Heart left ventricle (tissue), 16 donors: ENCODE data around the gene PIM1. TPM values are rescaled to one million over a fixed set of nuclear protein-coding genes. Genes with fewer than 3 reads are reported as not detected.
A peak's percentile ranks its signal among the peaks of the same experiment; 100 is the strongest.

Experiments
- ATAC-seq, 4 donors: fragments of 200-7000 bp; cut with Tn5 transposase; one replicate each; pipeline ENCODE4 v1.9.1; 2020 to 2022; ENCODE audit warnings: moderate library complexity in 4 of 4, mild to moderate bottlenecking in 3 of 4, moderate number of reproducible peaks in 1 of 4
- DNase-seq, 5 donors: peaks; one replicate each; pipeline ENCODE4 v3.0.0-alpha.2; 2020
- H3K27ac ChIP-seq, 12 donors: fragments of 200-600 bp; sonication (generic) in 4 of 12; one replicate each; pipeline versions ENCODE4 v1.5.0 to v1.8.0; 2016 to 2022; ENCODE audit warnings: mild to moderate bottlenecking in 2 of 12
- H3K27me3 ChIP-seq, 9 donors: fragments of 200-600 bp; sonication (generic) in 2 of 9; one replicate each; pipeline versions ENCODE4 v1.5.1 to v1.8.0; 2016 to 2022; ENCODE audit warnings: mild to moderate bottlenecking in 3 of 9
- H3K36me3 ChIP-seq, 9 donors: fragments of 200-600 bp; sonication (generic) in 2 of 9; one replicate each; pipeline versions ENCODE4 v1.5.0 to v1.8.0; 2018 to 2022; ENCODE audit warnings: mild to moderate bottlenecking in 2 of 9
- H3K4me1 ChIP-seq, 12 donors: fragments of 200-600 bp; sonication (generic) in 4 of 12; one replicate each; pipeline versions ENCODE4 v1.5.0 to v1.8.0; 2016 to 2022; ENCODE audit warnings: mild to moderate bottlenecking in 3 of 12
- H3K4me3 ChIP-seq, 12 donors: fragments of 200-600 bp; sonication (generic) in 4 of 12; one replicate each; pipeline versions ENCODE4 v1.5.0 to v1.8.0; 2017 to 2022; ENCODE audit warnings: mild to moderate bottlenecking in 9 of 12, moderate library complexity in 4 of 12
- H3K9me3 ChIP-seq, 12 donors: fragments of 200-600 bp; sonication (generic) in 4 of 12; one replicate each; pipeline versions ENCODE4 v1.5.0 to v1.8.0; 2016 to 2022; ENCODE audit warnings: mild to moderate bottlenecking in 1 of 12
- CTCF ChIP-seq, 12 donors: fragments of 200-600 bp; sonication (generic) in 4 of 12; IDR thresholded peaks; one replicate each; pipeline versions ENCODE4 v1.5.0 to v1.8.0; 2018 to 2022; ENCODE audit warnings: antibody characterized with exemption in 12 of 12, mild to moderate bottlenecking in 5 of 12
- POLR2A ChIP-seq, 2 donors: fragments of 450-650 bp; IDR thresholded peaks; one replicate each; pipeline ENCODE4 v1.6.1; 2017; ENCODE audit warnings: antibody characterized with exemption in 2 of 2, mild to moderate bottlenecking in 2 of 2, moderate library complexity in 2 of 2
- WGBS, 4 donors: extraction: QIAGEN DNeasy Blood & Tissue Kit in 2 of 4; methylation state at CpG; one replicate each; pipeline versions ENCODE4 v1.1.5 to v1.1.7; 2013 to 2018; 5-methylcytosine and 5-hydroxymethylcytosine counted together
- intact Hi-C, 10 donors: fragments of 100-400 bp; cut with DNase I; formaldehyde crosslinking; loops; one replicate each; pipeline versions ENCODE4 v1.11.1 to v1.14.2; 2022
- polyA plus RNA-seq, 2 donors: library from polyadenylated mRNA; stranded (reverse); fragments of 200-250 nt; gene quantifications; one replicate each; pipeline ENCODE4 v1.2.3, GENCODE V29; 2013
- total RNA-seq, 9 donors: library from RNA; depleted of rRNA in 2 of 9; stranded (reverse); fragments of >200 nt in 2 of 9; fragmentation: NEBNext Ultra II Directional in 3 of 9; extraction: Animal tissue kit (Norgen Biotek cat#: 25700) in 3 of 9; gene quantifications; one replicate each; pipeline versions ENCODE4 v1.1.0 to v1.2.4, GENCODE V29; 2016 to 2023
- donor health status: ischemic (EF 13 %, LVEDD 7.1; RV severe dilation, severe dysfunction).
- donor health status: healthy with polysubstance abuse.
- donor health status: DM: no; HTN: yes; CAD: no.
- donor health status: DM: no; HTN: no; CAD: no.
- donor health status: ischemic (EF 25% LVEDD 6.9; RV normal size, moderate dysfunction).
- donor health status: ischemic (EF 25% LVEDD 5.7; RV mildly dilated, moderate dysfunction).
- donor health status: healthy.
- donor health status: DM: yes; HTN: yes; CAD: no.
- donor health status: ischemic (EF 35%, LVEDD 5.7; RV mildly dilated, moderate dysfunction).
- donor health status: nonischemic (EF 11% LVEDD 7.7; RV severe dilation, severe dysfunction).
- donor health status: DM: yes; HTN: yes; CAD: no.
- donor health status: PGD.
- donor health status: ischemic (EF 29% LVEDD 5.4; RV normal size, mild dysfunction).
- donor health status: nonischemic (EF 23%, LVEDD 6.1; RV moderate dilation, normal function).

The PIM1 gene
- total and polyA plus RNA-seq, 11 donors = 7.0 to 81.8 (median 16.0) TPM

DNA sequence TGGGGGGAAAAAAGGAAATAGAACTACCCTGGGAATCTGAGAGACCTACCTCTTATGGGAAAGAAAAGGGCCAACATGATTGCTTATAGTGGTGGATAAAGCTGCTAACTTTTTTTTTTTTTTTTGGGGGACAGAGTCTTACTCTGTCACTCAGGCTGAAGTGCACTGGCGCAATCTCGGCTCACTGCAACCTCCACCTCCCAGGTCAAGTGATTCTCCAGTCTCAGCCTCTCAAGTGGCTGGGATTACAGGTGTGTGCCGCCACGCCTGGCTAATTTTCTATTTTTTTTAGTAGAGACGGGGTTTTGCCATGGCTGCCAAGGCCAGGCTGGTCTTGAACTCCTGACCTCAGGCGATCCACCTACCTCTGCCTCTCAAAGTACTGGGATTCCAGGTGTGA lies 48.1 kb downstream of the PIM1 start:
- no peak for DNase-seq
- no peaks in the 10 kb centered on the region for H3K36me3 ChIP-seq
- no peaks in the 10 kb centered on the region for H3K9me3 ChIP-seq
- WGBS, 4 donors = 93 to 98% (median 95%) methylated on average over 6 of the region's 6 CpGs
- TF ChIP-seq CTCF (IDR thresholded peaks at IDR 0.05) = no peak
- TF ChIP-seq POLR2A (IDR thresholded peaks at IDR 0.05) = no peak
- intact Hi-C loops = loop anchor here in 5 of 10 donors (10.0 kb wide), 3 partner anchors 323 to 453 kb away; partner anchors contain the start of gene C6orf89 (in 3 of the 5)
- no peak overlapping the region for H3K27ac ChIP-seq
- ATAC-seq = no peak
- no peak overlapping the region for H3K4me3 ChIP-seq
- H3K4me1 ChIP-seq = peaks cover 0 to 38% (median 4%) of the 10 kb centered on the region in 12 donors
- H3K27me3 ChIP-seq = no peaks in the 10 kb centered on the region

DNA sequence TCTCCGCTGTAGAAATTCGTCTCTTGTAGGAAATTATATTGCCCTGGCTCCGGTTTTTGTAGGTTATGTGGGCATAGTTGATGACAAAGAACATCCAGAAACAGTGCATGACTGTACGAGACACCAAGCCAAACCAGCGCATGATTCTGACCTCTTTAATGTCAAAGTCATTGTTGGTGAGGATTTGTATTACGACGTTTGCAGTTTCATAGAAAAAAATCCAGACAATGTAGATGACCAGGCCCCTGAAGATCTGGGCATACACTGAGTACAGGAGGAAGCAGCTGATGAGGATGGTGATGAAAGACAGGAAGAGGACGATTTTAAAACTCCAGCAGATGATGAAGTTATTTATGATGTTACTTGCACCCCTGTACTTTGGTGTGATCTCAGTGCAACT lies 48.6 kb downstream of the PIM1 start:
- no peaks in the 10 kb centered on the region for H3K36me3 ChIP-seq
- peaks cover 0 to 40% (median 4%) of the 10 kb centered on the region in 12 donors for H3K4me1 ChIP-seq
- TF ChIP-seq POLR2A (IDR thresholded peaks at IDR 0.05) = no peak
- TF ChIP-seq CTCF (IDR thresholded peaks at IDR 0.05) = no peak
- no peak overlapping the region for H3K27ac ChIP-seq
- H3K27me3 ChIP-seq = no peaks in the 10 kb centered on the region
- H3K9me3 ChIP-seq = no peaks in the 10 kb centered on the region
- WGBS, 4 donors = 75 to 90% (median 81%) methylated on average over 8 of the region's 8 CpGs
- no peak for DNase-seq
- H3K4me3 ChIP-seq = no peak overlapping the region
- intact Hi-C loops = loop anchor here in 5 of 10 donors (10.0 kb wide), 3 partner anchors 324 to 454 kb away; partner anchors contain the start of gene C6orf89 (in 3 of the 5)
- no peak for ATAC-seq

GRCh38 chr6:37221585-37222124 lies 51.7 kb downstream of the PIM1 start:
- TF ChIP-seq CTCF (IDR thresholded peaks at IDR 0.05) = no peak
- no peak for TF ChIP-seq POLR2A (IDR thresholded peaks at IDR 0.05)
- H3K4me1 ChIP-seq = peaks cover 0 to 40% (median 4%) of the 10 kb centered on the region in 12 donors
- no peaks in the 10 kb centered on the region for H3K27me3 ChIP-seq
- peak in 1 of 4 donors; percentile 32 for ATAC-seq
- peak overlapping the region in 7 of 12 donors; percentile 13 to 56 (median 32) for H3K27ac ChIP-seq
- no peaks in the 10 kb centered on the region for H3K36me3 ChIP-seq
- intact Hi-C loops = no loop called here
- no peak for DNase-seq
- H3K9me3 ChIP-seq = no peaks in the 10 kb centered on the region
- peak overlapping the region; percentile 32 to 75 (median 66) for H3K4me3 ChIP-seq
- WGBS, 4 donors = 54 to 61% (median 58%) methylated on average over 6 of the region's 6 CpGs

DNA sequence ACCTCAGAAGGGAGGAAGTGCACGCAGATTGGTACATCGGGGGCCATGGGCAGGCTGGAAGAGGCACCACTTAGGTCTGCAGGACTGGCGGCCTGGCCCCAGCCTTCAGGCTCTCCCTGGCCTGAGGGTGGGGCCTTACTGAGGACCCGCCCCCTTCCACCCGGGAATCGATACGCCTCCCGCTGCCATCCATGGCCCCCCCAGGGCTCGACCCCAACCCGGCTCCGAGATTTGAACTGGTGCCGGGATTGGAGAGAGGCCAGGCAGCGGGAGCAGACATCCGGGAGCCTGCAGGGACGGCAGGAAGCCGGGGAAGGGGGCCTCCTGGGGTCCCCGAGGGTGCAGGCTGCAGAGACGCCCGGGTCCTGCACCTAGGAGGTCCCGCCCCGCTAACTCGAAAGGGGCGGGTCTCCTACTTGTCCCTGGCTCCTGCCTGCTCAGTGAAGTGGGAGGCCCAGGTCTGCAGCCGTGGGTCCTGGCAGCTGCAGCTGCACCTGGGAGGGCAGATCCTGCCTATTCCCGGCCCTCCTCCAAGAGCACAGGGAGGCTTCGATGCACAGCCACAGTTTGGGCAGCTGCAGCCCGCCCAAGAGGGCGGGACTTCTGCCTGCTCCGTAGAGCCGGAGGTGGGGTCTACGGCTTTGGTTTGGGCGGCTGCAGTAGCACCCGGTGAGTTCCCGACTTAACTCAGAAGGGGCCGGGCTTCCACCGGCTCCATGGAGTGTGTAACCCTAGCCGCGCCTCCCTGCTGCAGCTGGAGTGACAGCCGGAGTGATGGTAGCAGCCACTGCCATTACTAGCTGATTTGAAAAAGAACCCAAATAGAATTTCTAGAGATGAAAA lies 52.4 kb downstream of the PIM1 start:
- TF ChIP-seq POLR2A (IDR thresholded peaks at IDR 0.05) (peak in 1 of 2 donors; percentile 17), CTCF (IDR thresholded peaks at IDR 0.05) (peak in 2 of 12 donors; percentile 9 to 15)
- intact Hi-C loops = no loop called here
- peak overlapping the region; percentile 32 to 75 (median 66) for H3K4me3 ChIP-seq
- peak; percentile 89 to 96 (median 96) for ATAC-seq
- peak overlapping the region in 9 of 12 donors; percentile 13 to 56 (median 32) for H3K27ac ChIP-seq
- no peaks in the 10 kb centered on the region for H3K9me3 ChIP-seq
- peak; percentile 73 to 88 (median 85) for DNase-seq
- 0 to 1% (median 1%) methylated on average over 16 to 39 of the region's 39 CpGs for WGBS, 4 donors
- H3K27me3 ChIP-seq = no peaks in the 10 kb centered on the region
- peaks cover 0 to 40% (median 4%) of the 10 kb centered on the region in 12 donors for H3K4me1 ChIP-seq
- H3K36me3 ChIP-seq = no peaks in the 10 kb centered on the region
